Ishikawa (cell line): ENCODE measurements around the gene TTF1.

Source experiments
- CREB1 ChIP-seq: IDR thresholded peaks from 2 replicates; pipeline ENCODE4 v1.6.1; 2012; ENCODE audit warnings: low read depth
- EGR1 ChIP-seq: IDR thresholded peaks from 2 replicates; pipeline ENCODE4 v1.6.1; 2012
- EP300 ChIP-seq: IDR thresholded peaks from 2 replicates; pipeline ENCODE4 v1.6.1; 2012; ENCODE audit warnings: borderline replicate concordance
- FOXM1 ChIP-seq: IDR thresholded peaks from 2 replicates; pipeline ENCODE4 v1.6.1; 2012; ENCODE audit warnings: low read depth, borderline replicate concordance
- NFIC ChIP-seq: IDR thresholded peaks from 2 replicates; pipeline ENCODE4 v1.6.1; 2012
- RAD21 ChIP-seq: IDR thresholded peaks from 2 replicates; pipeline ENCODE4 v1.6.1; 2012; ENCODE audit warnings: low read depth
- TAF1 ChIP-seq: IDR thresholded peaks from 2 replicates; pipeline ENCODE4 v1.6.1; 2012; ENCODE audit warnings: low read depth, mild to moderate bottlenecking
- TCF12 ChIP-seq: IDR thresholded peaks from 2 replicates; pipeline ENCODE4 v1.6.1; 2012; ENCODE audit warnings: low read depth
- TEAD4 ChIP-seq: IDR thresholded peaks from 2 replicates; pipeline ENCODE4 v1.6.1; 2012
- USF1 ChIP-seq: IDR thresholded peaks from 2 replicates; pipeline ENCODE4 v1.6.1; 2012
- YY1 ChIP-seq: IDR thresholded peaks from 2 replicates; pipeline ENCODE4 v1.6.1; 2012; ENCODE audit warnings: low read depth
- ZBTB7A ChIP-seq: IDR thresholded peaks from 2 replicates; pipeline ENCODE4 v1.6.1; 2012; ENCODE audit warnings: low read depth
- TF ChIP-seq, protein P1 (sequence below): IDR thresholded peaks from 2 replicates; pipeline ENCODE4 v1.6.1; 2012; ENCODE audit warnings: low read depth, mild to moderate bottlenecking
- TF ChIP-seq, protein P2 (sequence below): IDR thresholded peaks from 2 replicates; pipeline ENCODE4 v1.6.1; 2012

GRCh38 chr9:132426639-132427414, 20.2 kb upstream of the TTF1 start:
- TF ChIP-seq TAF1 = no peak
- TF ChIP-seq, protein P1, sequence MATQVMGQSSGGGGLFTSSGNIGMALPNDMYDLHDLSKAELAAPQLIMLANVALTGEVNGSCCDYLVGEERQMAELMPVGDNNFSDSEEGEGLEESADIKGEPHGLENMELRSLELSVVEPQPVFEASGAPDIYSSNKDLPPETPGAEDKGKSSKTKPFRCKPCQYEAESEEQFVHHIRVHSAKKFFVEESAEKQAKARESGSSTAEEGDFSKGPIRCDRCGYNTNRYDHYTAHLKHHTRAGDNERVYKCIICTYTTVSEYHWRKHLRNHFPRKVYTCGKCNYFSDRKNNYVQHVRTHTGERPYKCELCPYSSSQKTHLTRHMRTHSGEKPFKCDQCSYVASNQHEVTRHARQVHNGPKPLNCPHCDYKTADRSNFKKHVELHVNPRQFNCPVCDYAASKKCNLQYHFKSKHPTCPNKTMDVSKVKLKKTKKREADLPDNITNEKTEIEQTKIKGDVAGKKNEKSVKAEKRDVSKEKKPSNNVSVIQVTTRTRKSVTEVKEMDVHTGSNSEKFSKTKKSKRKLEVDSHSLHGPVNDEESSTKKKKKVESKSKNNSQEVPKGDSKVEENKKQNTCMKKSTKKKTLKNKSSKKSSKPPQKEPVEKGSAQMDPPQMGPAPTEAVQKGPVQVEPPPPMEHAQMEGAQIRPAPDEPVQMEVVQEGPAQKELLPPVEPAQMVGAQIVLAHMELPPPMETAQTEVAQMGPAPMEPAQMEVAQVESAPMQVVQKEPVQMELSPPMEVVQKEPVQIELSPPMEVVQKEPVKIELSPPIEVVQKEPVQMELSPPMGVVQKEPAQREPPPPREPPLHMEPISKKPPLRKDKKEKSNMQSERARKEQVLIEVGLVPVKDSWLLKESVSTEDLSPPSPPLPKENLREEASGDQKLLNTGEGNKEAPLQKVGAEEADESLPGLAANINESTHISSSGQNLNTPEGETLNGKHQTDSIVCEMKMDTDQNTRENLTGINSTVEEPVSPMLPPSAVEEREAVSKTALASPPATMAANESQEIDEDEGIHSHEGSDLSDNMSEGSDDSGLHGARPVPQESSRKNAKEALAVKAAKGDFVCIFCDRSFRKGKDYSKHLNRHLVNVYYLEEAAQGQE = no peak
- TF ChIP-seq, protein P2, sequence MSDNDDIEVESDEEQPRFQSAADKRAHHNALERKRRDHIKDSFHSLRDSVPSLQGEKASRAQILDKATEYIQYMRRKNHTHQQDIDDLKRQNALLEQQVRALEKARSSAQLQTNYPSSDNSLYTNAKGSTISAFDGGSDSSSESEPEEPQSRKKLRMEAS = no peak
- no peak for TF ChIP-seq EP300
- TF ChIP-seq USF1 = no peak
- no peak for TF ChIP-seq YY1
- no peak for TF ChIP-seq RAD21
- TF ChIP-seq ZBTB7A = no peak
- TF ChIP-seq TCF12 = no peak
- no peak for TF ChIP-seq FOXM1
- no peak for TF ChIP-seq TEAD4
- no peak for TF ChIP-seq CREB1
- no peak for TF ChIP-seq NFIC
- TF ChIP-seq EGR1 = no peak
